ENCODE results near the gene C1QC.

C1QC gene

GRCh38 chr1:22681556-22682276 lies 38.3 kb downstream of the C1QC start:
- no peak for DNase-seq

DNA sequence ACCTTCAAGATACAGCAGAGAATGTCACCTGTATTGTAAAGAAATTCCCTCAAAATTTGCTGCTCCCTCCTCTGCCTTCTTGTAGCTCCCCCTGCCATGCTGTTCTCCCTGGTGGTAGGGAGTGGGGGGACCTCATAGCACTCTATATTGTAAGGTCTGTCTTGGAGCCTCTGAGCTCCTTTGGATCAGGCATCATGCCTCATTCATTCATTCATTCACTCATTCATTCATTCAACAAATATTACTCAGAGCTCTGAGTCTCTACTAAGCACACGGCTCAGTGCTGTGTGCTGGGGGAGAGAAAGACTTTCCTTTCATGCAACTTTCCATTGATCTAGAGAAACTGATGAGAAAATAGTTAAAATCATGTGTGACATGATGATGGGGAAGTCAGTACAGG lies 40.1 kb downstream of the C1QC start:
- DNase-seq: no peak

- DNase-seq: no peak
These were observed 42.2 kb downstream of the C1QC start for GRCh38 chr1:22685591-22686059.

- no peak for DNase-seq
These were observed 43.8 kb downstream of the C1QC start for GRCh38 chr1:22687191-22687590.

DNA sequence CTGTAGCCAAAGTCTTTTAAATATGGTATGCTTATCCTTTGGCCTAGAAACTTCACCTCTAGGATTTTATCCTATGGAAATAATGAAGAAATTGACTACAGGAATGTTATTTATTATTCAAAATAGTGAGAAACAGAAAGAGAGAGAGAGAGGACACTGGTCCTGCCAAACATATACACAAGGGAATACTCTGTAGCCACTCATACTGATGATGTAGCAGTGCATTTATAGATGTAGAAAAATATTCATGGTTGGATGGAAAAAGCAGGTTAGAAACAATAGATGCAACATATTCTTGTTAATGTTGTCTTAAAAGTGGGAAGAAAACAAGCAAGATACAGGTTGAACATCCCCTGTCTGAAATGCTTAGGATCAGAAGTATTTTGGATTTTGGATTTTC lies 45.0 kb downstream of the C1QC start:
- DNase-seq: no peak

GRCh38 chr1:22689505-22689904 lies 46.1 kb downstream of the C1QC start:
- no peak for DNase-seq

GRCh38 chr1:22691031-22691753 lies 47.8 kb downstream of the C1QC start:
- no peak for DNase-seq

DNA sequence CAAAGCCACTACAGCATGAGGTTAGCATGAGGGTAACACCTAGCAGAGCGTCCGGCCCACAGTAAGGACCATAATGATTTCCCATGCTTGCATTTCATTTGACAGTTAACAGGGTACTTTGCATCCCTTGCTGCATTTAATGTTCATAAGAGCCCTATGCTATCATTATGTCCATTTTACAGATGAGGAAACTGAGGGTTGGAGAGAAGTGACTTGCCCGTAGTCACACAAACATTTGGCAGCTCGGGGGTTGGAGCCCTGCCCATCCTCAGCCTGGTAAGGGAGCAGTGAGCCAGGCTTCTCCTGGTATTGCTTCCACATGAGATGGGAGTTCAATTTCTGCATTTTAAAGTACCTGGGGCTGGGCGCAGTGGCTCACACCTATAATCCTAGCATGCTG lies 50.7 kb downstream of the C1QC start:
- no peak for DNase-seq

DNA sequence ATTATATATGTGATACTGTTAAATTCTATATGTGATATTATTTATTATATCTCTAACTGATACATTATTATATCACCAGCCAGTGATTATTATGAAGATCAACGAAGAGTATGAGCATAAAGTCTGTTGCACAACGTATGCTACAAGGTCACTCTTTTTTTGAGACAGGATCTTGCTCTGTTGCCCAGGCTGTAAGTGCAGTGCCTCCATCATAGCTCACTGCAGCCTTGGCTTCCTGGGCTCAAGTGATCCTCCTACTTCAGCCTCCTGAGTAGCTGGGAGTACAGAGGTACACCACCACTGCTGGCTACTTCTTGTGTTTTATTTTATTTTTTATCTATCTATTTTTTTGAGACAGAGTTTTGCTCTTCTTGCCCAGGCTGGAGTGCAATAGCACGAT lies 53.2 kb downstream of the C1QC start:
- no peak for DNase-seq
